NCI-H2107 treated with DMSO at 0.1 percent for 48 hours (cell line): ENCODE data around the gene MBD3.
A peak's percentile ranks its signal among the peaks of the same experiment; 100 is the strongest.
"Not testable (repeated sequence)": the region's sequence is repeated elsewhere in the genome, so short reads cannot be mapped to it uniquely, and the experiment has no call there.

Experiments
- DNase-seq: peaks from one replicate; lab custom pipeline; 2025; ENCODE audit not compliant: unreplicated experiment; lab: John Stamatoyannopoulos, UW

The MBD3 gene, protein sequence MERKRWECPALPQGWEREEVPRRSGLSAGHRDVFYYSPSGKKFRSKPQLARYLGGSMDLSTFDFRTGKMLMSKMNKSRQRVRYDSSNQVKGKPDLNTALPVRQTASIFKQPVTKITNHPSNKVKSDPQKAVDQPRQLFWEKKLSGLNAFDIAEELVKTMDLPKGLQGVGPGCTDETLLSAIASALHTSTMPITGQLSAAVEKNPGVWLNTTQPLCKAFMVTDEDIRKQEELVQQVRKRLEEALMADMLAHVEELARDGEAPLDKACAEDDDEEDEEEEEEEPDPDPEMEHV

DNA sequence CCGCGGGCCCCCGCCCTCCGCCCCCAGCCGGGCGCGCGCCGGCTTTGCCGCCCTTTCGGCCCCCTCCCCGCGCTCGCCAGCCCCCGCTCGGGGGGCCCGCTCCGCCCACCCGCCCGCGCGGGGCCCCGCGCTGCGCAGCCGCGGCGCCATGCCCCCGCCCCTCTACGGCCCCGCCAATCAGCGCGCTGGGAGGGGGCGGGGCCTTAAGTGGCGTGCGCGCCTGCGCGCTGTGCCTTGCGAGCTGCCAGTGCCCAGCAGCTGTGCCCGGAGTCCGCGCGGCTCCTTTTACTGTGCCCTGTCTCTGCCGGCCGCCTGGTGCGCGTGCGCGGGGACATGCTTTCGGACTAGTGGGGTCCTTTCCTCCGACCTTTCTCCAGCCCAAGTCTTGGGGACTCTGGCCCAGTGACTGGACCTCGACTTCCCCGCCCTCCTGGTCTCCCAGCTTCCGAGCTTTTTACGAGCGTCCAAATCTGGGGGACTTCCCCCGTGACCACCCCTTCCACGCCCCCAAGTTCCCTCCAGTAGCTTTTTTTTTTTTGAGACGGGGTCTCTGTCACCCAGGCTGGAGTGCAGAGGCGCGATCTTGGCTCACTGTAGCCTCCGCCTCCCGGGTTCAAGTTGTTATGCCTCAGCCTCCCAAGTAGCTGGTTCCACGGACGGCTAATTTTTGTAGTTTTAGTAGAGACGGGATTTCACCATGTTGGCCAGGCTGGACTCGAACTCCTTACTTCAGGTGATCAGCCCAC, at the start of gene MBD3:
Gene MBD3 (minus strand): TSS at position 111 of the 746 bp plus-strand sequence. CDS start 234 bp downstream, outside the sequence.
- DNase-seq = peak; percentile 70

GRCh38 chr19:1640893-1641448, 48.3 kb upstream of the MBD3 start:
- not testable (repeated sequence) for DNase-seq

GRCh38 chr19:1636325-1637236, 43.9 kb upstream of the MBD3 start:
- no peak for DNase-seq

GRCh38 chr19:1634938-1635243, 42.2 kb upstream of the MBD3 start:
- no peak for DNase-seq

DNA sequence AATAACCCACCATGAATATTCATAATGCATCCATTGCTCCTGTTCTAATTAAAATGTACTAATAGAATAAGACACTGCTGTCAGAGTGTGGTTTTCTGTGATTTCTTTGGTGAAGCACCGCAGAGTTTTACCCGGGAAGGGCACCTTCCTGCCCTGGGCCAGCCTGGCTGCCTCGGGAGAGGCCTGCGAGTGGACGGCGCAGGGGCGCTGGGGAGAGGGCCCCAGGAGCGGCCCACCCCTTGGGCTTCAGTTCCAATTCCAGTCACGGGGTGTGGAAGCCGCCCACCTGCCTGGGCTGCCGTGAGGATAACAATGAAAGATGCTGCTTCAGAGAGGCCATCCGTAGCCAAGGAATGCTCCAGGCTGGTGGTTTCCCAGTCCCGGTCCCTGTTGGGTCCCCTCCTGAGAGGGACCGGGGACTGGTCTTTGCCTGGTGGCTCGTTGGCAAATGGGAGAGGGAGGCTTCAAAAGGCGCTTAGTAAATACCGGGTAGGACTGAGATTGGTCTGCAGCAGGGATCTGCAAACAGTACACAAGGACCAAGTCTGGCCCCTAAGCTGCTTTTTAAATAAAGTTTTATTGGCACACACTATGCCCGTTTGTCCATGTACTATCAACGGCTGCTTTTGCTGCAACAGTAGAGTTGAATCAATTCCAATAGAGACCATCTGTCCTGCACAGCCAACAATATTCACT, 41.7 kb upstream of the MBD3 start:
- DNase-seq = no peak

DNA sequence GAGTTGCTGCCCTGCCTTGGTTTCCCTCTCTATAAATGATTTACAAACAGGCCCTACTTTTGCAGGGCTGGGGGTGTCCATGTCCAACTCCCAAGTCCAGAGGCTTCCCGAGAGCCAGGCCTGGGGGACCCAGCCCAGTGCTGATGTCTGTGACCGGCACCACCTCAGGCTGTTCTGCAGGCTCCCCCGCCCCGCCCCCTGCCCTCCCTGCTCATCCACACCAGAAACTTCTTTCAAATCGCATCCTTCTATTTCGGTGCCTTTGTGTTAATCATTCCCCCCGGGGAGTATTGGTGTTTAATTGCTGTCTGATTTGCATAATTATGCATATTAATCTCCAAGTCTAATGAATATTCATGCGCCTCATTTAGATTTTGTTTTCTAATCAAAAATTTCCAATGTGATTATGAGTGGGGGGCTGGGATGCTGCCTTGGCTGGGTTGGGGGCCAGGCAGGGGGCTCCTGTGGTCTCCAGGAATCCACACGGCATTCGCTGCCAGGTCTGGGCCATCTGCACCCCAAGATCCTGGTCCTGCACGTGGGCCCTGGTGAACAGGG, 40.7 kb upstream of the MBD3 start:
- no peak for DNase-seq

GRCh38 chr19:1632462-1633268, 40.0 kb upstream of the MBD3 start:
- DNase-seq = no peak

DNA sequence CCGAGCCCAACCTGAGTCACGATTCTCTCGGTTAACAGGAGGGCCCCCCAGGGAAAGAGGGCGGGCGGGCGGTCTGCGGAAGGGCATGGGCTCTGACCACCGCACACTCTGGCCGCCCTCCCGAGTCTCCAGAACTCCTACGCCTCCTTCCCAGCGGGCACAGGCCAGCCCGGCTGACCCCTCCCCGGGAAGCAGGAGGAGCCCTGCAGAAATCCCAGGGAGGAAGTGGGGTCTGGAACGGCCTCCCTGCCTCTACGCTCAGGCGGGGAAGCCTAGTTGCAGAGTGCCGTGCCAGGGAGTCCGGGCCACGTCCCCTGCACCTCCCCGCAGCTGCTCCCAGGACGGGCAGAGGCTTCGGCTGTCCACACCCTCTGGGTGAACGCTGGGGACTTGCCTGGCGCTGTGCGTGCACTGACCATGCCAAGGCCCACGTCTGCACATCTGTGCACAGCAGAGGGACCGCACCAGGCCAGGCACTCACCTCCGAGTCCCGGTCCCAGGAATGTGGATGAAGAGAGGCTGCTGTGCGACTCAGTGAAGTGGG, 39.0 kb upstream of the MBD3 start:
- no peak for DNase-seq

DNA sequence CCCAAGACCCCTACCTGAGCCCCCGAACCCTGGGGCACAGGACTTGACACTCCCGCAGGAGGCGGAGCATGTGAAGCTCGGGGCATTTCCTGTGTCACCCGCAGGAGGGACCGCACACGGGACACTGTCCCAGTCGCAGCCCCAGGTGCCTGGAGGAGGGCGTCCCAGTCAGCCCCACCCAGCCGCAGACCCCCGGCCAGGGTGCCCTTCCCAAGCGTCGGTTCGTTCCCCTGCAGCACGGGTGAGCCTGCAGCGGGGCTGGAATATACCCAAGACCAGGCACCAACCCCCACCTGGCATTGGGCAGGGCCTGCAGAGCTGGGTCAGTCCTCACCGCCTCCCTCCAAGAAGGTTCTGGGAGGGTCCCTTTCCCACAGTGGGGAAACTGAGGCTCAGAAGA, 38.1 kb upstream of the MBD3 start:
- DNase-seq = no peak

GRCh38 chr19:1630012-1630411, 37.3 kb upstream of the MBD3 start:
- no peak for DNase-seq

DNA sequence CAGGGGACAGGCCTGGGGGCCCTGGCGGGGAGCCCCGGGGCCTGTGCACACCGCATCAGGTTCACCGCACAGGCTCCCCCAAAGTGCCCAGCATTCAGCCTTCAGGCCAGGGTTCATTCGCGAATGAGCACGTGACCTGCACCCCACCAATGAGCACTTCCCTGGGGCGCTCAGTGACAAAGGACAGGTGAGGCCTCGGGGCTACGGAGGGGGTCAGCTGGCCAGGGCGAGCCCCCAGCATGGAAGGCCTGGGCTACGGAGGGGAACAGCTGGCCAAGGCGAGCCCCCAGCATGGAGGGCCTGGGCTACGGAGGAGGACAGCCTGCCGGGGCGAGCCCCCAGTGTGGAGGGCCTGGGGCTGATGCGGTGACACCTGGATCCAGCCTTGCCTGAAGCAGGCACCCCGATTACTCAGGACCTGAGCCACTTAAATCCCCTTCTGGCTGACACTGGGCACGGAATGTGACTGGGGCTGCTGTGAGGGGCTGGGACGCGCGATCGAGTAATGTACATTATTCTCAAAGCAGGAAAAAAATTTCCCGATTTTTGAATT, 36.7 kb upstream of the MBD3 start:
- DNase-seq = no peak

DNA sequence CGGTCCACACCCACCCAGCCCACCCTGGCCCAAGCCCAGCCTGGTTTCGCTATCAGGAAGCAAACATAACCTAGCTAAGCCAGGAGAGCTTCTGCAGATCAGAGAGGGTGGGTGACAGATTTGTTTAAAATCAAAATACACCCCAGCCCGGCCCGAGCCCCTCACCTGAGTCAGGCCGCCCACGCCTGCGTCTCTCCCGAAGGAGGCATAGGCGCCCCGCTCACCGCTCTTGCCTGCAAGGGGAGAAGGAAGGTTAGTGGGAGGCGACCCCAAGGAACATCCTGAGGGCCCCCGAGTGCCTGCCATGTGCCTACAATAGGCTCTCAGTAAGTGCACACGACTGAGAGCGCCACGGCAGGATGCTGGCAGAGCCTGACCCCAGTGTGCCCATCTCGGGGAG, 34.5 kb upstream of the MBD3 start:
- DNase-seq = no peak

DNA sequence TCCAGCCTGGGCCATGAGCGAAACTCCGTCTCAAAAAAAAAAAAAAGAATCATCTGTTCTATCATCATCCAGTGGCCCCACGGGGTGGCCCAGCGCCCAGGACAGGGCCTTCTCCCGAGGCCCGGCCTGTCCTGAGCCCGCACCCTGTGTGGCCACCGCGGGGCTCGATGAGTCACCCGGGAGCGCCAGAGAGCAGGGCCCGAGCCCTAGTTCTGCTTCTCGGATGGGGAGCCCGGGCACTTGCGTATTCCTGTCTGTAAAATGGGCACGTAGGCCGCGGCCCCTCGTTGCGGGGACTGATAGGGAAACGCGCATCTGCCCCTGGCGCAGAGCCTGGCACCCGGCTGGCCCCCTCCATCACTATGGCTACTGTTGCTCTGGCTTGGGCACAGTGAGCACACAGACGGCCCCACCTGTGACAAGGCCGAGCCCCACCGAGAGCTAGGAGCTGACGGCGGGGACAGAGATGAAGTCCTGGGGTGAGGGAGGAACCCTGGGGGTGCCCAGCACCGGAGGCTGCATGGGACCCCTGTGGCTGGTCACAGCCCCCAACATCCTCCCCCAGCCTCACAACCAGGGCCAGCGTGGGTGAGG, 33.8 kb upstream of the MBD3 start:
- DNase-seq = no peak

GRCh38 chr19:1624458-1624857, 31.8 kb upstream of the MBD3 start:
- no peak for DNase-seq

DNA sequence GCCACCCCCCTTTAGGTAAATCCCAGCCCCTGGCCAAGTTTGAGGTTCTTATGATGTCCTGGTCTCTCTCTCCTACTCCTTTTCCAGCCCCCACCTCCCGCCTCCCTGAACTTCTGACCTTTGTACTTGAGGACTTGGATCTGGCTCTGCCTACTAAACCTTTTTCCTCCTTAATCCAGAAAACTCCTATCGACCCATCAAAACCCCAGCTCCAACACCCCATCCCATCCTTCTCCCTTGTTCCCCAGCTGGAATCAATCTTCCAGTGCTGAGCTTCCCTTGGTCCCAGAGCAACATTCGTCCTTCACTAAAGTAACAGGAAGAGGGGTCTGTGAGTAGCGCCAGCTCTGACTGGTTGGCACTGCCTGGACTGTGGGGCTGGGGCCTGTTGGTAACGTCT, 29.9 kb upstream of the MBD3 start:
- no peak for DNase-seq

DNA sequence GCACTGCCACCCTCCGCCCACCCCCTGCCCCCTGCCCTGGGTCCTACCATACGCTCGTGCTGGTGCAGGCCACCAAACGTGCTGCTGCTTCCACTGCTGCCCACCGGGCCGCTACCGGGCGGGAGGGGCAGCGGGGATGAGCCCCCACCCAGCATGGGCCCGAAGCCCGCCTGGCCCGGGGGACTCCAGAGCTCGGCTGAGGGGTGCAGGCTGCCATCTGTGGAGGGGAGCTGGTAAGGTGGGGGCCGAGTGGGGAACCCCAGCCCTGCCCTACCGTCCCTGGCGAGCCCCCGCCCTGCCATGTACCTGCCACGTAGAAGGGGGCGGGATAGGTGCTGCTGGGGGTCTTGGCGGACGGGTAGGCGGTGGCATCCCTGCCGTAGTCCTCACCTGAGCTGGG, 29.3 kb upstream of the MBD3 start:
- DNase-seq = no peak

GRCh38 chr19:1621574-1621973, 28.9 kb upstream of the MBD3 start:
- DNase-seq = no peak

DNA sequence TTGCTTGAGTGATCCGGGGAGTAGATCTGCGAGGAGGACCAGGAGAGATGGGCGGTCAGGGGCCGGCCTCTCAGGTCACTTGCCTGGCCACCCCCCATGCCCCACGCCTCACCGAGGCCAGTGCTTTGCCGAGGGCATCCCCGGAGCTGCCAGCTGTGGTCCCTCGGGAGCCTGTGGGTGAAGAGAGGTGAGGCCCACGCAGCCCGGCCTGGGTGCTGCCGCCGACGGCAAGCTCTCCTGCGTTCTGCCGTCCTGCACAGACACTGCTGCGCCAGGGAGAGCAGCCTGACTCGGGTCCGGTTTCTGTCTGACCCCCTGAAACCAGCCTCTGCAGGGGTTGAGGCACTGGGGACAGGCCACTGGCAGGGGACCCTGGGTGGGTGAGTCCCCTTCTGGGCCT, 28.4 kb upstream of the MBD3 start:
- DNase-seq = no peak

GRCh38 chr19:1620502-1620901, 27.8 kb upstream of the MBD3 start:
- DNase-seq = no peak
